Caco-2 (cell line): ENCODE measurements around the gene CLNK. TPM values are rescaled to one million over a fixed set of nuclear protein-coding genes. Genes with fewer than 3 reads are reported as not detected.

Experiments
- BruUV-seq: library from RNA; stranded (reverse); fragments of 400-500 nt; replicated peaks from 2 replicates; lab custom pipeline; 2021; lab: Mats Ljungman, UMichigan
- CTCF ChIA-PET: fragments of 300-600 bp; sonication (Branson Sonifier 250); formaldehyde crosslinking; loops from one replicate; lab custom pipeline; 2022; ENCODE audit warnings: antibody characterized with exemption; lab: Charles Lee
- POLR2A ChIA-PET: fragments of 300-600 bp; sonication (Branson Sonifier 250); formaldehyde crosslinking; loops from one replicate; lab custom pipeline; 2022; ENCODE audit warnings: antibody characterized with exemption; lab: Charles Lee
- DNase-seq, 2 experiments: peaks; one replicate each; pipeline versions ENCODE4 v3.0.0 to v3.0.0-alpha.2; 2020 to 2022
- H3K27me3 ChIP-seq: replicated peaks from 2 replicates; pipeline ENCODE4 v1.6.0; 2011; ENCODE audit warnings: low read length; ENCODE audit not compliant: control insufficient read depth, insufficient read depth
- H3K36me3 ChIP-seq: 2 replicates; pipeline ENCODE4 v1.5.1; 2011; ENCODE audit warnings: low read length; ENCODE audit not compliant: control insufficient read depth, insufficient read depth
- H3K4me1 ChIP-seq: fragments of 250-450 bp; sonication (Bioruptor Pico); 2 replicates; pipeline ENCODE4 v1.5.1; 2020; ENCODE audit warnings: mild to moderate bottlenecking
- H3K4me3 ChIP-seq: 2 replicates; pipeline ENCODE4 v1.5.1; 2011; ENCODE audit warnings: low read depth, mild to moderate bottlenecking, control low read depth, low read length
- H3K9me3 ChIP-seq: fragments of 250-450 bp; sonication (Bioruptor Pico); 2 replicates; pipeline ENCODE4 v1.5.1; 2020; ENCODE audit warnings: mild to moderate bottlenecking, moderate library complexity
- H3K27ac Mint-ChIP-seq: one replicate; pipeline ENCODE4 v1.8.0; 2022; ENCODE audit warnings: mixed read lengths; ENCODE audit not compliant: unreplicated experiment
- H3K27me3 Mint-ChIP-seq: one replicate; pipeline ENCODE4 v1.8.0; 2022; ENCODE audit warnings: mixed read lengths; ENCODE audit not compliant: insufficient read depth, unreplicated experiment
- H3K36me3 Mint-ChIP-seq: one replicate; pipeline ENCODE4 v1.8.0; 2022; ENCODE audit warnings: mild to moderate bottlenecking, mixed read lengths; ENCODE audit not compliant: insufficient read depth, unreplicated experiment
- H3K4me1 Mint-ChIP-seq: one replicate; pipeline ENCODE4 v1.8.0; 2022; ENCODE audit warnings: low read depth, mixed read lengths; ENCODE audit not compliant: unreplicated experiment
- H3K4me3 Mint-ChIP-seq: one replicate; pipeline ENCODE4 v1.8.0; 2022; ENCODE audit warnings: mild to moderate bottlenecking, moderate library complexity, mixed read lengths; ENCODE audit not compliant: unreplicated experiment
- H3K9me3 Mint-ChIP-seq: one replicate; pipeline ENCODE4 v1.8.0; 2022; ENCODE audit warnings: mixed read lengths; ENCODE audit not compliant: unreplicated experiment
- intact Hi-C: fragments of 100-400 bp; cut with micrococcal nuclease; formaldehyde crosslinking; loops from one replicate; pipeline ENCODE4 v1.10.0; 2022; ENCODE audit not compliant: unreplicated experiment
- total RNA-seq: library from RNA; stranded (reverse); gene quantifications from 2 replicates; pipeline ENCODE4 v1.2.3, GENCODE V29; 2022
- TF ChIP-seq, protein P1 (sequence below), 2 experiments: fragments of 200-600 bp in 1 of 2; IDR thresholded peaks; 1 replicate in 1 of 2; 2 replicates in 1 of 2; pipeline versions ENCODE4 v1.5.1 to v1.8.0; 2011 to 2022; ENCODE audit warnings: antibody characterized with exemption in 1 of 2, control low read depth in 1 of 2, inconsistent platforms in 1 of 2, low read depth in 1 of 2, low read length in 1 of 2, mild to moderate bottlenecking in 1 of 2, moderate library complexity in 1 of 2; ENCODE audit not compliant: insufficient read depth in 1 of 2, severe bottlenecking in 1 of 2, unreplicated experiment in 1 of 2

The CLNK gene
- total RNA-seq, 1 experiment from 2014 or later, result not detected

GRCh38 chr4:10612476-10612875 is 72.1 kb downstream of the CLNK start:
- no peaks in the 10 kb centered on the region for H3K36me3 Mint-ChIP-seq
- H3K27me3 ChIP-seq, result no peaks in the 10 kb centered on the region
- CTCF ChIA-PET, result no interaction called here
- TF ChIP-seq, protein P1, sequence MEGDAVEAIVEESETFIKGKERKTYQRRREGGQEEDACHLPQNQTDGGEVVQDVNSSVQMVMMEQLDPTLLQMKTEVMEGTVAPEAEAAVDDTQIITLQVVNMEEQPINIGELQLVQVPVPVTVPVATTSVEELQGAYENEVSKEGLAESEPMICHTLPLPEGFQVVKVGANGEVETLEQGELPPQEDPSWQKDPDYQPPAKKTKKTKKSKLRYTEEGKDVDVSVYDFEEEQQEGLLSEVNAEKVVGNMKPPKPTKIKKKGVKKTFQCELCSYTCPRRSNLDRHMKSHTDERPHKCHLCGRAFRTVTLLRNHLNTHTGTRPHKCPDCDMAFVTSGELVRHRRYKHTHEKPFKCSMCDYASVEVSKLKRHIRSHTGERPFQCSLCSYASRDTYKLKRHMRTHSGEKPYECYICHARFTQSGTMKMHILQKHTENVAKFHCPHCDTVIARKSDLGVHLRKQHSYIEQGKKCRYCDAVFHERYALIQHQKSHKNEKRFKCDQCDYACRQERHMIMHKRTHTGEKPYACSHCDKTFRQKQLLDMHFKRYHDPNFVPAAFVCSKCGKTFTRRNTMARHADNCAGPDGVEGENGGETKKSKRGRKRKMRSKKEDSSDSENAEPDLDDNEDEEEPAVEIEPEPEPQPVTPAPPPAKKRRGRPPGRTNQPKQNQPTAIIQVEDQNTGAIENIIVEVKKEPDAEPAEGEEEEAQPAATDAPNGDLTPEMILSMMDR (IDR thresholded peaks at IDR 0.05; ENCODE audit: insufficient read depth in 1 of 2, low read depth in 1 of 2, low read length in 1 of 2, severe bottlenecking in 1 of 2, unreplicated experiment in 1 of 2), result no peak
- H3K4me1 ChIP-seq, result peaks cover 19% of the 10 kb centered on the region
- peaks cover 9% of the 10 kb centered on the region for H3K9me3 Mint-ChIP-seq
- no peaks in the 10 kb centered on the region for H3K36me3 ChIP-seq
- DNase-seq, result no peak
- no peaks in the 10 kb centered on the region for H3K27me3 Mint-ChIP-seq
- no peak overlapping the region for H3K4me3 Mint-ChIP-seq
- H3K4me3 ChIP-seq, result no peak overlapping the region
- peak overlapping the region; percentile 79 for H3K27ac Mint-ChIP-seq
- BruUV-seq, result no TSS peak
- peaks cover 17% of the 10 kb centered on the region for H3K4me1 Mint-ChIP-seq
- no peaks in the 10 kb centered on the region for H3K9me3 ChIP-seq
- POLR2A ChIA-PET, result no interaction called here
- intact Hi-C loops, result no loop called here

GRCh38 chr4:10611673-10612072 is 72.9 kb downstream of the CLNK start:
- no peaks in the 10 kb centered on the region for H3K36me3 Mint-ChIP-seq
- BruUV-seq, result no TSS peak
- peak overlapping the region; percentile 79 for H3K27ac Mint-ChIP-seq
- H3K4me3 ChIP-seq, result no peak overlapping the region
- TF ChIP-seq, protein P1 (IDR thresholded peaks at IDR 0.05; ENCODE audit: insufficient read depth in 1 of 2, low read depth in 1 of 2, low read length in 1 of 2, severe bottlenecking in 1 of 2, unreplicated experiment in 1 of 2), result no peak
- POLR2A ChIA-PET, result no interaction called here
- H3K27me3 ChIP-seq, result no peaks in the 10 kb centered on the region
- peak; percentile 31 to 50 for DNase-seq
- H3K4me1 Mint-ChIP-seq, result peaks cover 17% of the 10 kb centered on the region
- no peaks in the 10 kb centered on the region for H3K9me3 ChIP-seq
- intact Hi-C loops, result no loop called here
- H3K9me3 Mint-ChIP-seq, result peaks cover 9% of the 10 kb centered on the region
- CTCF ChIA-PET, result interaction anchor here (0.6 kb wide), 1 partner anchor 267 kb away, joined by 4 read pairs; no protein-coding TSS in a partner anchor
- no peaks in the 10 kb centered on the region for H3K36me3 ChIP-seq
- no peaks in the 10 kb centered on the region for H3K27me3 Mint-ChIP-seq
- peaks cover 19% of the 10 kb centered on the region for H3K4me1 ChIP-seq
- H3K4me3 Mint-ChIP-seq, result no peak overlapping the region

- intact Hi-C loops, result no loop called here
- peaks cover 9% of the 10 kb centered on the region for H3K9me3 Mint-ChIP-seq
- H3K27ac Mint-ChIP-seq, result no peak overlapping the region
Measured at GRCh38 chr4:10608501-10609219, 75.9 kb downstream of the CLNK start.

More at GRCh38 chr4:10608501-10609219, 75.9 kb downstream of the CLNK start:
- H3K36me3 ChIP-seq, result no peaks in the 10 kb centered on the region
- CTCF ChIA-PET, result no interaction called here
- no peak overlapping the region for H3K4me3 Mint-ChIP-seq
- TF ChIP-seq, protein P1 (IDR thresholded peaks at IDR 0.05; ENCODE audit: insufficient read depth in 1 of 2, low read depth in 1 of 2, low read length in 1 of 2, severe bottlenecking in 1 of 2, unreplicated experiment in 1 of 2), result no peak
- peaks cover 19% of the 10 kb centered on the region for H3K4me1 ChIP-seq
- H3K27me3 ChIP-seq, result no peaks in the 10 kb centered on the region
- H3K4me3 ChIP-seq, result no peak overlapping the region
- no peaks in the 10 kb centered on the region for H3K27me3 Mint-ChIP-seq
- DNase-seq, result no peak
- BruUV-seq, result no TSS peak
- POLR2A ChIA-PET, result no interaction called here
- no peaks in the 10 kb centered on the region for H3K36me3 Mint-ChIP-seq
- no peaks in the 10 kb centered on the region for H3K9me3 ChIP-seq
- peaks cover 17% of the 10 kb centered on the region for H3K4me1 Mint-ChIP-seq
